Neural cell (in vitro differentiated cells): ENCODE data around the gene MYLK. TPM values are rescaled to one million over a fixed set of nuclear protein-coding genes. Genes with fewer than 3 reads are reported as not detected.

Source experiments
- H2AFZ ChIP-seq: fragments of 200-600, 300-800 bp; sonication (generic), shearing (Covaris generic); 2 replicates; pipeline ENCODE4 v1.6.0; 2014; ENCODE audit warnings: low read depth, mild to moderate bottlenecking, antibody characterized with exemption, low read length, moderate library complexity
- H3F3A ChIP-seq: fragments of 200-600 bp; shearing (Covaris generic); 2 replicates; pipeline ENCODE4 v1.6.1; 2016; ENCODE audit warnings: mild to moderate bottlenecking, moderate library complexity, mixed read lengths, antibody characterized with exemption, low read length; ENCODE audit not compliant: insufficient read depth, poor library complexity, severe bottlenecking
- H3K27ac ChIP-seq: fragments of 200-600, 300-800 bp; sonication (generic), shearing (Covaris generic); 2 replicates; pipeline ENCODE4 v1.5.1; 2014; ENCODE audit warnings: mild to moderate bottlenecking, low read length, moderate library complexity
- H3K27me3 ChIP-seq: fragments of 300-800, 200-600 bp; sonication (generic), shearing (Covaris generic); 2 replicates; pipeline ENCODE4 v1.6.0; 2014; ENCODE audit warnings: mild to moderate bottlenecking, low read depth, low read length, moderate library complexity; ENCODE audit not compliant: insufficient read depth
- H3K36me3 ChIP-seq: fragments of 300-800, 200-600 bp; sonication (generic), shearing (Covaris generic); 2 replicates; pipeline ENCODE4 v1.5.1; 2014; ENCODE audit warnings: mild to moderate bottlenecking, antibody characterized with exemption, low read length, moderate library complexity; ENCODE audit not compliant: insufficient read depth
- H3K4me2 ChIP-seq: fragments of 300-800, 200-600 bp; sonication (generic), shearing (Covaris generic); 2 replicates; pipeline ENCODE4 v1.6.0; 2014; ENCODE audit warnings: mild to moderate bottlenecking, low read length
- H3K4me3 ChIP-seq: fragments of 300-800, 200-600 bp; sonication (generic), shearing (Covaris generic); 2 replicates; pipeline ENCODE4 v1.5.1; 2014; ENCODE audit warnings: mild to moderate bottlenecking, low read length, moderate library complexity
- H3K79me2 ChIP-seq: fragments of 200-600 bp; shearing (Covaris generic); replicated peaks from 2 replicates; pipeline ENCODE4 v1.6.0; 2014; ENCODE audit warnings: mild to moderate bottlenecking, low read length, moderate library complexity; ENCODE audit not compliant: insufficient read depth
- H3K9ac ChIP-seq: fragments of 300-800, 200-600 bp; sonication (generic), shearing (Covaris generic); 2 replicates; pipeline ENCODE4 v1.6.1; 2016; ENCODE audit warnings: mild to moderate bottlenecking, low read length, mixed read lengths
- H3K9me2 ChIP-seq: fragments of 200-600 bp; shearing (Covaris generic); 2 replicates; pipeline ENCODE4 v1.6.1; 2016; ENCODE audit warnings: mild to moderate bottlenecking, low read length, mixed read lengths; ENCODE audit not compliant: insufficient read depth
- H3K9me3 ChIP-seq: fragments of 200-600, 300-800 bp; sonication (generic), shearing (Covaris generic); 2 replicates; pipeline ENCODE4 v1.6.1; 2016; ENCODE audit warnings: mild to moderate bottlenecking, mixed run types, low read length, moderate library complexity, mixed read lengths
- H4K20me1 ChIP-seq: fragments of 200-600 bp; shearing (Covaris generic); 2 replicates; pipeline ENCODE4 v1.6.1; 2016; ENCODE audit warnings: mild to moderate bottlenecking, mixed run types; ENCODE audit not compliant: insufficient read depth
- EP300 ChIP-seq: fragments of 450-650 bp; conservative IDR thresholded peaks from 2 replicates; pipeline ENCODE4 v1.6.1; 2014; ENCODE audit warnings: antibody characterized with exemption, mild to moderate bottlenecking, moderate library complexity; ENCODE audit not compliant: poor library complexity, severe bottlenecking
- EZH2 ChIP-seq: fragments of 200-600, 300-800 bp; shearing (Covaris generic), sonication (generic); IDR thresholded peaks from 2 replicates; pipeline ENCODE4 v1.6.1; 2014; ENCODE audit warnings: antibody characterized with exemption, low read length, borderline replicate concordance, mild to moderate bottlenecking; ENCODE audit not compliant: insufficient read depth, poor library complexity, severe bottlenecking
- MXI1 ChIP-seq: fragments of 450-650 bp; conservative IDR thresholded peaks from 2 replicates; pipeline ENCODE4 v1.6.1; 2014; ENCODE audit warnings: antibody characterized with exemption, mild to moderate bottlenecking; ENCODE audit not compliant: poor library complexity, severe bottlenecking
- POLR2AphosphoS5 ChIP-seq: IDR thresholded peaks from 2 replicates; pipeline ENCODE4 v1.6.1; 2012
- RAD21 ChIP-seq: fragments of 450-650 bp; conservative IDR thresholded peaks from 2 replicates; pipeline ENCODE4 v1.6.1; 2014; ENCODE audit warnings: antibody characterized with exemption, mild to moderate bottlenecking, moderate library complexity
- SMC3 ChIP-seq: fragments of 450-650 bp; conservative IDR thresholded peaks from 2 replicates; pipeline ENCODE4 v1.6.1; 2014; ENCODE audit warnings: antibody characterized with exemption, mild to moderate bottlenecking, moderate library complexity; ENCODE audit not compliant: poor library complexity
- TAF1 ChIP-seq: IDR thresholded peaks from 2 replicates; pipeline ENCODE4 v1.6.1; 2012; ENCODE audit warnings: low read depth
- polyA plus RNA-seq: library from polyadenylated mRNA; depleted of rRNA; stranded (reverse); fragments of >200 nt; gene quantifications from 2 replicates; pipeline ENCODE4 v1.2.3, GENCODE V29; 2014
- TF ChIP-seq, protein P1 (sequence below): IDR thresholded peaks from 2 replicates; pipeline ENCODE4 v1.6.1; 2012; ENCODE audit warnings: borderline replicate concordance
- TF ChIP-seq, protein P2 (sequence below): fragments of 450-650 bp; IDR thresholded peaks from 2 replicates; pipeline ENCODE4 v1.5.1; 2014; ENCODE audit warnings: antibody characterized with exemption, mild to moderate bottlenecking, moderate library complexity; ENCODE audit not compliant: poor library complexity, severe bottlenecking

The MYLK gene
- polyA plus RNA-seq, 1 donor from 2014 or later: 0.43 TPM

DNA sequence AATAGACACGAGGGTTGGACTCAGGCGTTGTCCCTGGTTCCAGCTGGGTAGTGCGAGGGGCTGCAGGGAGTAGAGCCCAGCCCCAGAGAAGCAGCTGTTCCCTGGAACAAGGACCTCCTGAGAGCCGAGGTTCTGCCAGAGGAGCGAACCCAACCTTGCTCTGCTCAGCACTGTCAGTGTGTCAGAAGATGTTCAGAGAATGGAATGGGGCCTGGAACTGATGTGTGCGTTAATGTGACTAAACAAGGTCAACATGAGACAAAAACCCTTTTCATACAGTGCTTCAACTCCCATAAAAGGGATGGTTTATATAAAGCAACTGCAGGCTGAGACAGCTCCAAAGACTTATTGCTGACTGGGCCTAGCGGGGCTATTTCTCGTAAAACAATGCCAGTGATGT is 263.8 kb downstream of the MYLK start:
- H3K9me2 ChIP-seq: no peaks in the 10 kb centered on the region
- no peaks in the 10 kb centered on the region for H3F3A ChIP-seq
- H3K79me2 ChIP-seq: no peaks in the 10 kb centered on the region
- H4K20me1 ChIP-seq: no peaks in the 10 kb centered on the region
- no peak overlapping the region for H3K4me2 ChIP-seq
- H2AFZ ChIP-seq: no peak overlapping the region
- H3K9ac ChIP-seq: no peak overlapping the region
- TF ChIP-seq EP300 (no peak), RAD21 (no peak), SMC3 (no peak), POLR2AphosphoS5 (no peak), TAF1 (no peak), MXI1 (no peak), EZH2 (no peak)
- TF ChIP-seq, protein P1, sequence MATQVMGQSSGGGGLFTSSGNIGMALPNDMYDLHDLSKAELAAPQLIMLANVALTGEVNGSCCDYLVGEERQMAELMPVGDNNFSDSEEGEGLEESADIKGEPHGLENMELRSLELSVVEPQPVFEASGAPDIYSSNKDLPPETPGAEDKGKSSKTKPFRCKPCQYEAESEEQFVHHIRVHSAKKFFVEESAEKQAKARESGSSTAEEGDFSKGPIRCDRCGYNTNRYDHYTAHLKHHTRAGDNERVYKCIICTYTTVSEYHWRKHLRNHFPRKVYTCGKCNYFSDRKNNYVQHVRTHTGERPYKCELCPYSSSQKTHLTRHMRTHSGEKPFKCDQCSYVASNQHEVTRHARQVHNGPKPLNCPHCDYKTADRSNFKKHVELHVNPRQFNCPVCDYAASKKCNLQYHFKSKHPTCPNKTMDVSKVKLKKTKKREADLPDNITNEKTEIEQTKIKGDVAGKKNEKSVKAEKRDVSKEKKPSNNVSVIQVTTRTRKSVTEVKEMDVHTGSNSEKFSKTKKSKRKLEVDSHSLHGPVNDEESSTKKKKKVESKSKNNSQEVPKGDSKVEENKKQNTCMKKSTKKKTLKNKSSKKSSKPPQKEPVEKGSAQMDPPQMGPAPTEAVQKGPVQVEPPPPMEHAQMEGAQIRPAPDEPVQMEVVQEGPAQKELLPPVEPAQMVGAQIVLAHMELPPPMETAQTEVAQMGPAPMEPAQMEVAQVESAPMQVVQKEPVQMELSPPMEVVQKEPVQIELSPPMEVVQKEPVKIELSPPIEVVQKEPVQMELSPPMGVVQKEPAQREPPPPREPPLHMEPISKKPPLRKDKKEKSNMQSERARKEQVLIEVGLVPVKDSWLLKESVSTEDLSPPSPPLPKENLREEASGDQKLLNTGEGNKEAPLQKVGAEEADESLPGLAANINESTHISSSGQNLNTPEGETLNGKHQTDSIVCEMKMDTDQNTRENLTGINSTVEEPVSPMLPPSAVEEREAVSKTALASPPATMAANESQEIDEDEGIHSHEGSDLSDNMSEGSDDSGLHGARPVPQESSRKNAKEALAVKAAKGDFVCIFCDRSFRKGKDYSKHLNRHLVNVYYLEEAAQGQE: no peak
- TF ChIP-seq, protein P2, sequence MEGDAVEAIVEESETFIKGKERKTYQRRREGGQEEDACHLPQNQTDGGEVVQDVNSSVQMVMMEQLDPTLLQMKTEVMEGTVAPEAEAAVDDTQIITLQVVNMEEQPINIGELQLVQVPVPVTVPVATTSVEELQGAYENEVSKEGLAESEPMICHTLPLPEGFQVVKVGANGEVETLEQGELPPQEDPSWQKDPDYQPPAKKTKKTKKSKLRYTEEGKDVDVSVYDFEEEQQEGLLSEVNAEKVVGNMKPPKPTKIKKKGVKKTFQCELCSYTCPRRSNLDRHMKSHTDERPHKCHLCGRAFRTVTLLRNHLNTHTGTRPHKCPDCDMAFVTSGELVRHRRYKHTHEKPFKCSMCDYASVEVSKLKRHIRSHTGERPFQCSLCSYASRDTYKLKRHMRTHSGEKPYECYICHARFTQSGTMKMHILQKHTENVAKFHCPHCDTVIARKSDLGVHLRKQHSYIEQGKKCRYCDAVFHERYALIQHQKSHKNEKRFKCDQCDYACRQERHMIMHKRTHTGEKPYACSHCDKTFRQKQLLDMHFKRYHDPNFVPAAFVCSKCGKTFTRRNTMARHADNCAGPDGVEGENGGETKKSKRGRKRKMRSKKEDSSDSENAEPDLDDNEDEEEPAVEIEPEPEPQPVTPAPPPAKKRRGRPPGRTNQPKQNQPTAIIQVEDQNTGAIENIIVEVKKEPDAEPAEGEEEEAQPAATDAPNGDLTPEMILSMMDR: no peak
- H3K9me3 ChIP-seq: no peaks in the 10 kb centered on the region
- H3K36me3 ChIP-seq: no peaks in the 10 kb centered on the region
- H3K27ac ChIP-seq: no peak overlapping the region
- H3K27me3 ChIP-seq: no peaks in the 10 kb centered on the region
- no peak overlapping the region for H3K4me3 ChIP-seq

DNA sequence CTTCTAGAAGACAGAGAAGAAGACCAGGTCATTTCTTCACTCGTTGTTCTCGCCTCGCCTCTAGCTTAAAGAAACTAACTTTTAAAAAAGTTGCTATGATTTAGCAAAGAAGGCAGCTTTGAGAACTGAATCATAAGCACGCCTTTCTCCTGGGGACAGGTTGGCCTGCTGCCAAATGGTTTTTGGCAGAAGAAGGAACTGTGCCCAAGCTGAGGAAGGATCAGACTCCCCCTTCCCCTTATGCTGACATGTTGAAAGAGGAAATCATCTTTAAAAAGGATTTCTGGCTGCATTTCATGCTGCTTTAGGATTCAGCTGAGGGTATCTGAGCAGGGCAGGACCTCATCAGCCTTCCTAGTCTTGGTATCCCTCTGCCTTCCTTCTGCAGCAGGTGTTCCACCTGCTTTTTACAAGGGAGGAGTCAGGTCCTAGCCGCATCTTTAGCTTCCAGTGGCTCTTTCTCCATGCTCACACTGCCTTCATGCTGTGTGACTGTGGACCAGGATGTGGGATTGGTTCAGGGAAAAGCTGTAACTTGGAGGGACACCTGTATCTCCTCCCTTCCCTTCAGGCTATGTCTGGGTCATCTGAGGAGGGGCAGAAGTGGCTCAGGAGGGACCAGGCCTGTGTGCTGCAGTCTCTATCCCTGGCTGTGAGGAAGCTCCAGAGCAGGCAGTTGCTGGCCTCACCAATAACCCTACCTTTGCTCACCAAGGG is 265.2 kb downstream of the MYLK start:
- H3K36me3 ChIP-seq: no peaks in the 10 kb centered on the region
- no peaks in the 10 kb centered on the region for H3K79me2 ChIP-seq
- no peak overlapping the region for H3K9ac ChIP-seq
- no peak overlapping the region for H3K4me2 ChIP-seq
- H4K20me1 ChIP-seq: no peaks in the 10 kb centered on the region
- H3K9me3 ChIP-seq: no peaks in the 10 kb centered on the region
- no peaks in the 10 kb centered on the region for H3K9me2 ChIP-seq
- H3K27ac ChIP-seq: no peak overlapping the region
- no peaks in the 10 kb centered on the region for H3F3A ChIP-seq
- no peaks in the 10 kb centered on the region for H3K27me3 ChIP-seq
- no peak overlapping the region for H3K4me3 ChIP-seq
- TF ChIP-seq SMC3: no peak
- no peak for TF ChIP-seq POLR2AphosphoS5
- no peak for TF ChIP-seq EP300
- TF ChIP-seq RAD21: no peak
- H2AFZ ChIP-seq: no peak overlapping the region
